SJSA1 (cell line): ENCODE measurements around the gene GARNL3. TPM values are rescaled to one million over a fixed set of nuclear protein-coding genes. Genes with fewer than 3 reads are reported as not detected.

Source experiments
- DNase-seq, 2 experiments: peaks; one replicate each; pipeline ENCODE4 v3.0.0-alpha.2; 2015 to 2020; ENCODE audit warnings: low spot score in 2 of 2, low read depth in 1 of 2
- H3K27ac ChIP-seq: fragments of 250-450 bp; sonication (Bioruptor Pico); 2 replicates; pipeline ENCODE4 v1.5.1; 2020; ENCODE audit warnings: mild to moderate bottlenecking, moderate library complexity
- H3K27me3 ChIP-seq: fragments of 250-450 bp; sonication (Bioruptor Pico); replicated peaks from 2 replicates; pipeline ENCODE4 v1.5.1; 2020; ENCODE audit warnings: mild to moderate bottlenecking, moderate library complexity
- H3K36me3 ChIP-seq: fragments of 250-450 bp; sonication (Bioruptor Pico); 2 replicates; pipeline ENCODE4 v1.5.1; 2020; ENCODE audit warnings: mild to moderate bottlenecking
- H3K4me1 ChIP-seq: fragments of 250-450 bp; sonication (Bioruptor Pico); replicated peaks from 2 replicates; pipeline ENCODE4 v1.6.1; 2021; ENCODE audit warnings: mild to moderate bottlenecking
- H3K4me3 ChIP-seq: fragments of 250-450 bp; sonication (Bioruptor Pico); 2 replicates; pipeline ENCODE4 v1.5.1; 2020; ENCODE audit warnings: mild to moderate bottlenecking
- H3K9me3 ChIP-seq: fragments of 250-450 bp; sonication (Bioruptor Pico); replicated peaks from 2 replicates; pipeline ENCODE4 v1.5.1; 2020; ENCODE audit warnings: mild to moderate bottlenecking
- total RNA-seq: library from RNA; depleted of rRNA; stranded (reverse); fragments of >200 nt; shearing (Covaris generic); gene quantifications from 2 replicates; pipeline ENCODE4 v1.2.3, GENCODE V29; 2014; rRNA removed

GARNL3 gene
- 0.22 and 2.0 TPM in 2 replicates for total RNA-seq

- Histone ChIP-seq H3K4me3 (no peak within 1 kb of the TSS), H3K27ac (no peak within 1 kb of the TSS), H3K4me1 (no peaks in the 10 kb centered on the region), H3K36me3 (no peaks in the 10 kb centered on the region), H3K9me3 (no peaks in the 10 kb centered on the region), H3K27me3 (no peaks in the 10 kb centered on the region)
- no peak for DNase-seq
These were observed at the start of gene GARNL3 for GRCh38 chr9:127264462-127265219. Gene GARNL3 (plus strand): TSS chr9:127264774. CDS start chr9:127264878, 104 bp downstream.

DNA sequence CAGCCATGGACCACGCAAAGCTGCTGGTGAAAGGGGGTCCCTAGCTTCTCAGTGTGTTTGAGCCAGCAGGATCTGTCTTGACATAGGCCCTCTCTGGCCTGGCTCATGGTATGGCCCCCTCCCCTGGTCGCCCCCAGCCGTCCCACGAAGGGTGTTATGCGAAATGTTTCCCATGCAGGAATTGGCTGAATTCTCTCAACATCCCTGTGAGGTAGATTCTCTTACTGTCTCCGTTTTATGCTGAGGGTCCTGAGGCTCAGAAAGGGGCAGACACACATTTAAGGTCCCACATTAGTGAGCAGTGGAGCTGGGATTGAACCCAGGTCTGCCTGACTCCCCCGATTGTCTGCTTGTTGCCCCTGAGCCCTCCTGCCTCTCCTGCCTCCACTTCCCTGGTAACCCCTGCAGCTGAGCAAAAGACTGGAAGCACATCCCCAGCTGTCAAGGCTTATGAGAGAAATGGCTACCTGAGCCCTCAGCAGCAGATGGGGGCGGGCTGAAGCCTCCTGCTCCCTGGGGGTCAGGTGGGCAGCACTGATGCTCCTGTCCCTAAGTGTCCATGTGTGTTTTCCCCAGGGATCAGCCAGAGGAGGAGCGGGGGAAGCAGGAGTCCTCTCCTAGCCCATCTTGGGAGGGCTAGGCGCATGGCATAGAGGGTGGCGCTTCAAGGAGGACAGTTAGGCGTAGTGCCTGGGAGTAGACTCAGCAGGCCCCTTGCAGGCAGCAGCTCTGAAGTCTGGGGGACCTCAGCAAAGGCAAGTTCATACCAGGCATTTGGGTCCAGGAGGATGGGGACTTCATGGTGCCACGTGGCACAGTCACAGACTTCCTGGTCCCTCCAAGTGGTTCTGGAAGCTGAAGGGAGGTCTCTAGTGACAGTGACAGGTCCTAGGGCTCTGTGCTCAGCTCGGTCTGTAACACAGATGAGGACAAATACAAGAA lies 49.0 kb upstream of the GARNL3 start:
- Histone ChIP-seq H3K36me3 (no peaks in the 10 kb centered on the region), H3K9me3 (no peaks in the 10 kb centered on the region), H3K4me1 (no peaks in the 10 kb centered on the region), H3K4me3 (no peak overlapping the region), H3K27ac (no peak overlapping the region), H3K27me3 (no peaks in the 10 kb centered on the region)
- DNase-seq = no peak

DNA sequence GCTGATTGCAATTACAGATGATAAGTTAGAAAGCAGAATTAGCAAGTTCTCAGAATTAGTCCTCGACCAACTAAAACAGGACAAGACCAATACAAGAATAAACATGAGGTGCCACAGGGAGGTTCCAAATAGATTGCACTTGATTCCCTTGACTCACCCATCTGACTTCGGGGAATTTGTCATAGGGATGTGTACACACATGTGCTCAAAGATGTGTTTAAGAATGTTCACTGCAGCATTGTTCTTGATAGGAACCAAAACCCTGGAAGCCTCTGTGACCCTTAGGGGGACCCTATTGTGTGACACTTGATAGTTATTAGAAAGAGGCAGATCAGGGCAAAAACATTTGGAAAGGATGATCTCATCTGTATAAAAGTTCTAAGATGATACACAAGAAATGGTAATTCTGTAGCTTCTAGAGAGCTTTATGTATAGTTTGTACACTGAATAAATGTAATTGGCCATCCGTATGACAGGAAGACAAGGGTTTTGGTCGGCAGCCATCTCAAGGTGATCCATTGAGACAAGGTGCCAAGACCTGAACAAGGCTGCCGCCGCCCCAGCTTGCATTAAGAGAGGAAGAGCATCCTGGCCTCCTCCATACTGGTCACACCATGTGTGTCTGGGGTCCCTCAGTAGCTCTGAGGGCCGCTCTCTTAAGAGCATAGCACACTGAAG lies 48.2 kb upstream of the GARNL3 start:
- H3K4me3 ChIP-seq = no peak overlapping the region
- no peaks in the 10 kb centered on the region for H3K27me3 ChIP-seq
- H3K36me3 ChIP-seq = no peaks in the 10 kb centered on the region
- no peaks in the 10 kb centered on the region for H3K9me3 ChIP-seq
- DNase-seq = no peak
- no peak overlapping the region for H3K27ac ChIP-seq
- H3K4me1 ChIP-seq = no peaks in the 10 kb centered on the region

- Histone ChIP-seq H3K9me3 (no peaks in the 10 kb centered on the region), H3K27me3 (no peaks in the 10 kb centered on the region; the same call in 1 of the 2 replicates), H3K4me1 (no peaks in the 10 kb centered on the region), H3K27ac (no peak overlapping the region), H3K36me3 (no peaks in the 10 kb centered on the region), H3K4me3 (no peak overlapping the region)
- DNase-seq = no peak
These were observed 47.7 kb upstream of the GARNL3 start for GRCh38 chr9:127216888-127217217.

GRCh38 chr9:127218818-127219217 lies 45.8 kb upstream of the GARNL3 start:
- peaks cover 1% of the 10 kb centered on the region for H3K4me1 ChIP-seq
- no peak overlapping the region for H3K27ac ChIP-seq
- no peak for DNase-seq
- peaks cover 7% of the 10 kb centered on the region for H3K27me3 ChIP-seq
- H3K36me3 ChIP-seq = no peaks in the 10 kb centered on the region
- H3K9me3 ChIP-seq = no peaks in the 10 kb centered on the region
- no peak overlapping the region for H3K4me3 ChIP-seq

- H3K27ac ChIP-seq = no peak overlapping the region
- no peak overlapping the region for H3K4me3 ChIP-seq
- H3K9me3 ChIP-seq = no peaks in the 10 kb centered on the region
- peaks cover 7% of the 10 kb centered on the region for H3K27me3 ChIP-seq
- DNase-seq = no peak
- no peaks in the 10 kb centered on the region for H3K36me3 ChIP-seq
- H3K4me1 ChIP-seq = peaks cover 8% of the 10 kb centered on the region
These were observed 45.1 kb upstream of the GARNL3 start for GRCh38 chr9:127219520-127219919.

GRCh38 chr9:127221695-127222094 lies 42.9 kb upstream of the GARNL3 start:
- Histone ChIP-seq H3K27ac (no peak overlapping the region), H3K9me3 (no peaks in the 10 kb centered on the region), H3K36me3 (no peaks in the 10 kb centered on the region), H3K27me3 (peaks cover 7% of the 10 kb centered on the region), H3K4me3 (no peak overlapping the region), H3K4me1 (peaks cover 19% of the 10 kb centered on the region)
- no peak for DNase-seq

DNA sequence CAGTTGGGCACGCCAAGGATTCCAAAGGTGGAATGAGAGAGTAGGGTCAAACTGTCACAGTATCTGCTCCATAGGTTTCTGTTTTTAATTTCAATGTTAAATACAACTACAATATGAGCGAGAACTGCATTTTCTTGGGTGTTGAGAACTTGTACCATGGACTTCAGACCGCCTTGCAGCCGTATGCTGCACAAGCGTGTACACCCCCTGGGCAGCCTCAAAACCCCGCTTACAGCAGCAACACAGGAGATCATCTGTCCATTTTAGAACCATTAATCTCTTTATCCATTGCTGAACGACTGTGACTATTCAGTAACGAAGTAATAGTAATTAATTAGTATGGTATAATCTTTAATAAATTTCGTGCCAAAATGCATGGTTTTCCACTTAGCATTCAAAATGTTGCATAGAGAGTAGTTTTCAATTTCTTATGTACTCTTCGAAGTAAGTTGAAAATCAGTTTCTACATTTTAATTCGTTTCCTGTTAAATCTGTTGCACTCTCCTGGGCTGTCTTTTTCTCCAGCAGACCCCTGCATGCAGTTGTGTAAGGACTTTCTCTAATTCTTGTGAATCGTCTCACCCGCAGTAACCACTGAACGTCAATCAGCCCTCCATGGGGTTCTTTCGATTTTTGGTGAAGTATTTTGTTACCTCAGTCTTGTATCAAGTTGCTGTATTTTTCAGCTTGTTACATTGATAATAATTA lies 42.0 kb upstream of the GARNL3 start:
- peaks cover 7% of the 10 kb centered on the region for H3K27me3 ChIP-seq
- no peak for DNase-seq
- no peaks in the 10 kb centered on the region for H3K36me3 ChIP-seq
- H3K9me3 ChIP-seq = no peaks in the 10 kb centered on the region
- no peak overlapping the region for H3K4me3 ChIP-seq
- peaks cover 19% of the 10 kb centered on the region for H3K4me1 ChIP-seq
- no peak overlapping the region for H3K27ac ChIP-seq

DNA sequence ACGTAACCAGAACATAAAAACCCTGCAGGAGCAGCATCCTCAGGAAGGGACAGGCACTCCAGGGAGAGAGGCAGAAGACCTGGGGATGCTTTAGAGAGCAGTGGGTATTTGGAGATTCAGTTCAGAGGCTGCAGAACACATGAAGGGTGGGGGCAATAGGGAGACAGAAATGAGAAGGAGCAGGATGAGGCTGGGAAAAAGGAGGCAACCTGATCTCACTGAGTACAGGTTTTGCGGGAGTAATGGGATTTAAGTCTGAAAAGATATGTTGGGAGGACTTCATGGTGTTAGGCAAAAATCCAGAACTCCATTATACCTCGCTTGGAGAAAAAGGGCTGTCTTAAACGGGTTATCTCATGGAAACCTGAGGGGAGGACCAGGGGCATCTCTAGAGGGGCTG lies 41.3 kb upstream of the GARNL3 start:
- peaks cover 19% of the 10 kb centered on the region for H3K4me1 ChIP-seq
- H3K27ac ChIP-seq = no peak overlapping the region
- no peak for DNase-seq
- no peaks in the 10 kb centered on the region for H3K36me3 ChIP-seq
- no peak overlapping the region for H3K4me3 ChIP-seq
- peaks cover 7% of the 10 kb centered on the region for H3K27me3 ChIP-seq
- H3K9me3 ChIP-seq = no peaks in the 10 kb centered on the region

DNA sequence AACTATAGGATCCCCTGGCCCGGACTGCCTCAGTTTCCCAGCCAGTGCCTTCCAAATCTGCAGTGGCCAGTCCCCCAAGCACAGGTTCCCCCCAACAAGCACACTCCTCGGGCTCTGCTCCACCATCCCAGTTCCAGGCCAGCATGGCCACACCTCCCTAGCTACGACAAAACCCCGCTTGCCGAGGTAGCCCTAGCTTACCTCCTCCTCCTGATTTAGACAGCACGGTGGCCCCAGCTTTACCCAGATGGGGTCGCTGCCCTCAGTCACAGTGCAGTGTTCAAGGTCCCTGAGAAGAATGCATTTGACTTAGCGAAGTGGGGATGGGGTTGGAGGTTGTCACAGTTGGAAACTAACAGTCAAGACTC lies 40.8 kb upstream of the GARNL3 start:
- H3K4me3 ChIP-seq = peak overlapping the region; percentile 45

DNA sequence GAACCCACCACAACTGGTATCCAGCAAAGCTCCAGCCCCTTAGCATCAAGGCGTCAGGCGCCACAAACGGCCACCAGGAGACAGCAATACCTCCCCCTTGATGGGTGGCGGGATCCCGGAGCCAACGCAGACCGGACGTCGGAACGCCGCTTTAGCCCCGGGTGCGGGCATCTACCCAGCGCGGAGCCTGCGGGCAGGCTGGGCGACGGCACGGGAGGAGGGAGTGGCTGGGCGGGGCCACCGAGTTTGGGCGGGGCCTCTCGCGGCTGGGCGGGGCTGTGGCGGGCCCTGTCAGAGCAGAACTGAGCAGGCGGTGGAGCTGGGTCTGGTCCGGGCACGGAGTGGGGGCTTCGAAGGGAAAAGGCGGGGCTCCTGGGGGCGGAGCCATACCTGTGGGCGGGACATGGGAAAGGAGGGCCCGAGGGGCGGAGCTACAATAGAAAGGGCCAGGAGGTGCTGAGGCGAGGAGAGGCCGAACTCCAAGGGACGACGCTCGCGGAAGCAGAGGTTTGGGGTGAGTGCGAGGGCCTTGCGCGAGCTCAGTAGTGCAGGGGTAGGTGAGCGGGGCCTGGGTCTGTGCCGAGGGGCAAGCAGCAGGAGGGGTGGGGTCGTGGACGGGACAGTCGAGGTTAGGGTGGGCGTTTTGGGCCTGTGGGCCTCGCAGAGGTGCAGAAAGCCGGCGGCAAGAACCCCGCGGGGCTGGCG lies 40.2 kb upstream of the GARNL3 start:
- Histone ChIP-seq H3K4me1 (peaks cover 19% of the 10 kb centered on the region), H3K27ac (no peak overlapping the region), H3K9me3 (no peaks in the 10 kb centered on the region), H3K27me3 (peaks cover 7% of the 10 kb centered on the region), H3K36me3 (no peaks in the 10 kb centered on the region), H3K4me3 (peak overlapping the region; percentile 45)
- peak; percentile 91 to 96 for DNase-seq

More for the DNA sequence above, 40.8 kb upstream of the GARNL3 start:
- Histone ChIP-seq H3K36me3 (no peaks in the 10 kb centered on the region), H3K27ac (no peak overlapping the region), H3K27me3 (peaks cover 7% of the 10 kb centered on the region), H3K9me3 (no peaks in the 10 kb centered on the region), H3K4me1 (peaks cover 19% of the 10 kb centered on the region)
- DNase-seq = no peak

DNA sequence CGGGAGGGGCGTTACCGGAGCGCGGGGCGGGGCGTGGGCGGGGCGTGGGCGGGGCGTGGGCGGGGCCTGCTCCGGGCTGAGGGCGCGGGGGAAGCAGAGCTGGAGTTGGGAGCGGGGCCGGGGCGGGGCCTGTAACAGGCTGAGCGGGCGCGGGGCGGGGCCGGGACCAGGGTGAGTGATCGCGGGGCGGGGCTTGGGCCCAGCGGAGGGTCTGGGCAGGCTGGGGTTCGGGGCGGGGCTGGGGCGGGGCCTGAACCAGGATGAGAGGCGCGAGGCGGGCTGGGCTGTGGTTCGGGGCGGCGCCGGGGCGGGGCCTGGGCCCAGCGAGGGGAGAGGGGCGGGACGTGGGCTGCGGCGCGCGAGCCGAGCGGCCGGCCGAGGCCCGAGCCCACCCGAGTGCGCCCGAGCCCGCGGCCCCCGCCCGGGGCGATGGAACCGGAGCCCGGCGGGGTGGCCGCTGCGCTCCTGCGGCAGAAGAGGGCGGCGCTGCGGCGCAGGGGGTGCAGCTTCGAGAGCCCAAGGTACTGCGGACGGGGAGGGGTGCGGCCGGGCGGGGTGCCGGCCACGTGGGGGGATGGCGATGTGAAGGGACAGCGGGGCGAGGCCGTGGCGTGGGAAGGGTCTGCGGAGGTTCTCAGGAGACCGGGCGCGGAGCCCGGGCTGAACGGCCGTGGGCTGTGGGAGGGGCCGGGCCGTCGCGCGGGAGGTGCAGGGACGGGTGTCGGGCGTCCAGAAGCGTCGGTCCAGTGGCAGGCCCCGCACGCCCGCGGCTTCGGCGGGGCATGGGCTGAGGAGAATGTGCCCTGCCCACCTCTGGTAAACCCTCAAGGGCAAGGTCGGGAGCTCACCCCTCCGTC lies 39.5 kb upstream of the GARNL3 start:
- peak in 1 of 2 experiments; percentile 94 for DNase-seq
- peaks cover 19% of the 10 kb centered on the region for H3K4me1 ChIP-seq
- no peak overlapping the region for H3K27ac ChIP-seq
- H3K4me3 ChIP-seq = peak overlapping the region; percentile 67
- peaks cover 7% of the 10 kb centered on the region for H3K27me3 ChIP-seq
- no peaks in the 10 kb centered on the region for H3K9me3 ChIP-seq
- H3K36me3 ChIP-seq = no peaks in the 10 kb centered on the region
